Liver (tissue), 9 donors: ENCODE data around the gene FZD1. TPM values are rescaled to one million over a fixed set of nuclear protein-coding genes. Genes with fewer than 3 reads are reported as not detected.

ENCODE experiments used
- DNase-seq: peaks from one replicate; pipeline ENCODE4 v3.0.0-alpha.2; 2017; ENCODE audit warnings: low spot score
- H3K27ac ChIP-seq, 2 donors: one replicate each; pipeline ENCODE4 v1.7.0; 2013; ENCODE audit warnings: inconsistent platforms in 2 of 2, low read length in 2 of 2, control low read depth in 1 of 2, low read depth in 1 of 2, mild to moderate bottlenecking in 1 of 2
- H3K27me3 ChIP-seq, 4 donors: one replicate each; pipeline versions ENCODE4 v1.6.1 to v1.7.0; 2013; ENCODE audit warnings: low read length in 3 of 4, inconsistent platforms in 1 of 4, mild to moderate bottlenecking in 1 of 4, moderate library complexity in 1 of 4; ENCODE audit not compliant: control insufficient read depth in 4 of 4, insufficient read depth in 4 of 4
- H3K36me3 ChIP-seq, 4 donors: one replicate each; pipeline versions ENCODE4 v1.6.1 to v1.7.0; 2013; ENCODE audit warnings: low read length in 3 of 4, mild to moderate bottlenecking in 3 of 4, low read depth in 1 of 4, moderate library complexity in 1 of 4; ENCODE audit not compliant: control insufficient read depth in 4 of 4, insufficient read depth in 3 of 4
- H3K4me1 ChIP-seq, 4 donors: one replicate each; pipeline versions ENCODE4 v1.6.1 to v1.7.0; 2013; ENCODE audit warnings: low read length in 3 of 4, mild to moderate bottlenecking in 3 of 4, moderate library complexity in 1 of 4; ENCODE audit not compliant: control insufficient read depth in 4 of 4, insufficient read depth in 4 of 4
- H3K4me3 ChIP-seq, 3 donors: one replicate each; pipeline versions ENCODE4 v1.6.1 to v1.7.0; 2013; ENCODE audit warnings: low read length in 3 of 3, control low read depth in 1 of 3, low read depth in 1 of 3, mild to moderate bottlenecking in 1 of 3
- H3K9ac ChIP-seq, 2 donors: one replicate each; pipeline ENCODE4 v1.7.0; 2013; ENCODE audit warnings: low read length in 2 of 2, mild to moderate bottlenecking in 2 of 2, moderate library complexity in 2 of 2, control low read depth in 1 of 2, low read depth in 1 of 2
- H3K9me3 ChIP-seq, 4 donors: one replicate each; pipeline versions ENCODE4 v1.6.1 to v1.7.0; 2013; ENCODE audit warnings: low read length in 3 of 4; ENCODE audit not compliant: control insufficient read depth in 4 of 4
- EGR1 ChIP-seq, 2 donors: IDR thresholded peaks; 2 replicates each; pipeline ENCODE4 v1.6.1; 2016 to 2018; ENCODE audit warnings: antibody characterized with exemption in 2 of 2, low read depth in 2 of 2
- FOXA1 ChIP-seq: IDR thresholded peaks from 2 replicates; pipeline ENCODE4 v1.6.1; 2016; ENCODE audit warnings: antibody characterized with exemption
- FOXA2 ChIP-seq: IDR thresholded peaks from 2 replicates; pipeline ENCODE4 v1.6.1; 2016; ENCODE audit warnings: antibody characterized with exemption
- GABPA ChIP-seq, 2 donors: IDR thresholded peaks in 1 of 2; conservative IDR thresholded peaks in 1 of 2; 2 replicates each; pipeline ENCODE4 v1.6.1; 2016; ENCODE audit warnings: antibody characterized with exemption in 2 of 2, mild to moderate bottlenecking in 1 of 2, moderate library complexity in 1 of 2
- HNF4A ChIP-seq, 2 donors: conservative IDR thresholded peaks; 2 replicates each; pipeline ENCODE4 v1.6.1; 2016; ENCODE audit warnings: antibody characterized with exemption in 2 of 2, mild to moderate bottlenecking in 2 of 2
- HNF4G ChIP-seq: IDR thresholded peaks from 2 replicates; pipeline ENCODE4 v1.6.1; 2016; ENCODE audit warnings: antibody characterized with exemption
- JUND ChIP-seq, 2 donors: IDR thresholded peaks; 2 replicates each; pipeline ENCODE4 v1.6.1; 2016; ENCODE audit warnings: antibody characterized with exemption in 2 of 2
- NR2F2 ChIP-seq: IDR thresholded peaks from 2 replicates; pipeline ENCODE4 v1.6.1; 2016; ENCODE audit warnings: antibody characterized with exemption
- RAD21 ChIP-seq, 2 donors: IDR thresholded peaks; 2 replicates each; pipeline ENCODE4 v1.6.1; 2016; ENCODE audit warnings: antibody characterized with exemption in 2 of 2, mild to moderate bottlenecking in 2 of 2
- RXRA ChIP-seq, 2 donors: IDR thresholded peaks; 2 replicates each; pipeline ENCODE4 v1.6.1; 2017 to 2018; ENCODE audit warnings: antibody characterized with exemption in 2 of 2, mild to moderate bottlenecking in 1 of 2
- SP1 ChIP-seq: IDR thresholded peaks from 2 replicates; pipeline ENCODE4 v1.6.1; 2018; ENCODE audit warnings: antibody characterized with exemption, mild to moderate bottlenecking
- TAF1 ChIP-seq: conservative IDR thresholded peaks from 2 replicates; pipeline ENCODE4 v1.6.1; 2016; ENCODE audit warnings: antibody characterized with exemption, mild to moderate bottlenecking
- YY1 ChIP-seq: IDR thresholded peaks from 2 replicates; pipeline ENCODE4 v1.6.1; 2016; ENCODE audit warnings: antibody characterized with exemption, mild to moderate bottlenecking
- WGBS: extraction: QIAGEN DNeasy Blood & Tissue Kit; methylation state at CpG from one replicate; pipeline ENCODE4 v1.1.7; 2013; 5-methylcytosine and 5-hydroxymethylcytosine counted together
- polyA plus RNA-seq, 2 donors: library from polyadenylated mRNA; stranded (reverse) in 1 of 2; unstranded in 1 of 2; fragments of 200-250 nt in 1 of 2; fragments of >200 nt in 1 of 2; fragmentation: Nextera tagmentation in 1 of 2; extraction: Ambion mirVana in 1 of 2; gene quantifications; one replicate each; pipeline versions ENCODE4 v1.2.1 to v1.2.3, GENCODE V29; 2013 to 2015
- total RNA-seq, 2 donors: library from RNA; depleted of rRNA; stranded (reverse); fragments of >200 nt; gene quantifications; one replicate each; pipeline ENCODE4 v1.2.3, GENCODE V29; 2014
- TF ChIP-seq, protein P1 (sequence below): IDR thresholded peaks from 2 replicates; pipeline ENCODE4 v1.6.1; 2016; ENCODE audit warnings: antibody characterized with exemption, mild to moderate bottlenecking
- TF ChIP-seq, protein P2 (sequence below): IDR thresholded peaks from 2 replicates; pipeline ENCODE4 v1.6.1; 2016; ENCODE audit warnings: antibody characterized with exemption
- TF ChIP-seq, protein P3 (sequence below): IDR thresholded peaks from 2 replicates; pipeline ENCODE4 v1.6.1; 2016; ENCODE audit warnings: antibody characterized with exemption
- TF ChIP-seq, protein P4 (sequence below): fragments of 150-350 bp; IDR thresholded peaks from 2 replicates; pipeline ENCODE4 v1.5.1; 2017; ENCODE audit warnings: improper control_type of control experiment, low read depth, low read length; ENCODE audit not compliant: missing input control
- donor health status: healthy.
- donor health status: healthy.
- donor health status: healthy.
- donor health status: healthy.
- donor health status: healthy.

The FZD1 gene
- total and polyA plus RNA-seq, 4 donors = 0.68 to 3.8 (median 2.6) TPM

DNA sequence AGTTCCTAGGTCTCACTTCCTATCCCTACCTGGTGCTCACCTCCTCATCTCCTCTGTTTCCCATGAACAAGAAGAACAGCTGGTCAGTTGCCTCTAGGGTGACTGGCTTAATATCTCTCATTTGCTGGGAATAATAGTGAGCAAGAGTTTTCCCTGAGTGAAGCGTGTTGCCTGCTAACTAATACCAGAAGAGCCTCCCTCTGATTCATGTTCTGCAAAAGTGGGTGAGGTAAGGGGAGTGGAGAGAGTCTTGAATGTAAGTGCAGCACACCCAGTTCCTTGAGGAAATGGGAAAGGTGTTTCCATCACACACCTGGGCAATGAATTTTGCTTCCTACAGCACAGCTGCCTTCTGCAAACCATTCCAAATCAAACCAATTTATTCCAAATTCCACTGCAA, 29.6 kb downstream of the FZD1 start:
- no peaks in the 10 kb centered on the region for H3K4me1 ChIP-seq
- no peaks in the 10 kb centered on the region for H3K27me3 ChIP-seq
- no peak overlapping the region for H3K9ac ChIP-seq
- H3K4me3 ChIP-seq = no peak overlapping the region
- WGBS = 84% methylated on average over 1 of the region's 1 CpG
- no peaks in the 10 kb centered on the region for H3K36me3 ChIP-seq
- H3K27ac ChIP-seq = no peak overlapping the region
- TF ChIP-seq RAD21 (IDR thresholded peaks at IDR 0.05) (no peak), TAF1 (no peak), SP1 (no peak), FOXA1 (no peak), HNF4G (no peak), YY1 (no peak), GABPA (IDR thresholded peaks at IDR 0.05 in 1 of 2, conservative IDR thresholded peaks at IDR 0.05 in 1 of 2) (no peak), JUND (IDR thresholded peaks at IDR 0.05) (no peak), NR2F2 (no peak), FOXA2 (no peak), HNF4A (conservative IDR thresholded peaks at IDR 0.05) (no peak), EGR1 (IDR thresholded peaks at IDR 0.05; ENCODE audit: low read depth in 2 of 2) (no peak)
- TF ChIP-seq, protein P1, sequence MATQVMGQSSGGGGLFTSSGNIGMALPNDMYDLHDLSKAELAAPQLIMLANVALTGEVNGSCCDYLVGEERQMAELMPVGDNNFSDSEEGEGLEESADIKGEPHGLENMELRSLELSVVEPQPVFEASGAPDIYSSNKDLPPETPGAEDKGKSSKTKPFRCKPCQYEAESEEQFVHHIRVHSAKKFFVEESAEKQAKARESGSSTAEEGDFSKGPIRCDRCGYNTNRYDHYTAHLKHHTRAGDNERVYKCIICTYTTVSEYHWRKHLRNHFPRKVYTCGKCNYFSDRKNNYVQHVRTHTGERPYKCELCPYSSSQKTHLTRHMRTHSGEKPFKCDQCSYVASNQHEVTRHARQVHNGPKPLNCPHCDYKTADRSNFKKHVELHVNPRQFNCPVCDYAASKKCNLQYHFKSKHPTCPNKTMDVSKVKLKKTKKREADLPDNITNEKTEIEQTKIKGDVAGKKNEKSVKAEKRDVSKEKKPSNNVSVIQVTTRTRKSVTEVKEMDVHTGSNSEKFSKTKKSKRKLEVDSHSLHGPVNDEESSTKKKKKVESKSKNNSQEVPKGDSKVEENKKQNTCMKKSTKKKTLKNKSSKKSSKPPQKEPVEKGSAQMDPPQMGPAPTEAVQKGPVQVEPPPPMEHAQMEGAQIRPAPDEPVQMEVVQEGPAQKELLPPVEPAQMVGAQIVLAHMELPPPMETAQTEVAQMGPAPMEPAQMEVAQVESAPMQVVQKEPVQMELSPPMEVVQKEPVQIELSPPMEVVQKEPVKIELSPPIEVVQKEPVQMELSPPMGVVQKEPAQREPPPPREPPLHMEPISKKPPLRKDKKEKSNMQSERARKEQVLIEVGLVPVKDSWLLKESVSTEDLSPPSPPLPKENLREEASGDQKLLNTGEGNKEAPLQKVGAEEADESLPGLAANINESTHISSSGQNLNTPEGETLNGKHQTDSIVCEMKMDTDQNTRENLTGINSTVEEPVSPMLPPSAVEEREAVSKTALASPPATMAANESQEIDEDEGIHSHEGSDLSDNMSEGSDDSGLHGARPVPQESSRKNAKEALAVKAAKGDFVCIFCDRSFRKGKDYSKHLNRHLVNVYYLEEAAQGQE = no peak
- TF ChIP-seq, protein P2, sequence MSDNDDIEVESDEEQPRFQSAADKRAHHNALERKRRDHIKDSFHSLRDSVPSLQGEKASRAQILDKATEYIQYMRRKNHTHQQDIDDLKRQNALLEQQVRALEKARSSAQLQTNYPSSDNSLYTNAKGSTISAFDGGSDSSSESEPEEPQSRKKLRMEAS = no peak
- TF ChIP-seq, protein P3, sequence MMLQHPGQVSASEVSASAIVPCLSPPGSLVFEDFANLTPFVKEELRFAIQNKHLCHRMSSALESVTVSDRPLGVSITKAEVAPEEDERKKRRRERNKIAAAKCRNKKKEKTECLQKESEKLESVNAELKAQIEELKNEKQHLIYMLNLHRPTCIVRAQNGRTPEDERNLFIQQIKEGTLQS = no peak
- TF ChIP-seq, protein P4, sequence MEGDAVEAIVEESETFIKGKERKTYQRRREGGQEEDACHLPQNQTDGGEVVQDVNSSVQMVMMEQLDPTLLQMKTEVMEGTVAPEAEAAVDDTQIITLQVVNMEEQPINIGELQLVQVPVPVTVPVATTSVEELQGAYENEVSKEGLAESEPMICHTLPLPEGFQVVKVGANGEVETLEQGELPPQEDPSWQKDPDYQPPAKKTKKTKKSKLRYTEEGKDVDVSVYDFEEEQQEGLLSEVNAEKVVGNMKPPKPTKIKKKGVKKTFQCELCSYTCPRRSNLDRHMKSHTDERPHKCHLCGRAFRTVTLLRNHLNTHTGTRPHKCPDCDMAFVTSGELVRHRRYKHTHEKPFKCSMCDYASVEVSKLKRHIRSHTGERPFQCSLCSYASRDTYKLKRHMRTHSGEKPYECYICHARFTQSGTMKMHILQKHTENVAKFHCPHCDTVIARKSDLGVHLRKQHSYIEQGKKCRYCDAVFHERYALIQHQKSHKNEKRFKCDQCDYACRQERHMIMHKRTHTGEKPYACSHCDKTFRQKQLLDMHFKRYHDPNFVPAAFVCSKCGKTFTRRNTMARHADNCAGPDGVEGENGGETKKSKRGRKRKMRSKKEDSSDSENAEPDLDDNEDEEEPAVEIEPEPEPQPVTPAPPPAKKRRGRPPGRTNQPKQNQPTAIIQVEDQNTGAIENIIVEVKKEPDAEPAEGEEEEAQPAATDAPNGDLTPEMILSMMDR = no peak
- no peaks in the 10 kb centered on the region for H3K9me3 ChIP-seq
- DNase-seq = no peak

DNA sequence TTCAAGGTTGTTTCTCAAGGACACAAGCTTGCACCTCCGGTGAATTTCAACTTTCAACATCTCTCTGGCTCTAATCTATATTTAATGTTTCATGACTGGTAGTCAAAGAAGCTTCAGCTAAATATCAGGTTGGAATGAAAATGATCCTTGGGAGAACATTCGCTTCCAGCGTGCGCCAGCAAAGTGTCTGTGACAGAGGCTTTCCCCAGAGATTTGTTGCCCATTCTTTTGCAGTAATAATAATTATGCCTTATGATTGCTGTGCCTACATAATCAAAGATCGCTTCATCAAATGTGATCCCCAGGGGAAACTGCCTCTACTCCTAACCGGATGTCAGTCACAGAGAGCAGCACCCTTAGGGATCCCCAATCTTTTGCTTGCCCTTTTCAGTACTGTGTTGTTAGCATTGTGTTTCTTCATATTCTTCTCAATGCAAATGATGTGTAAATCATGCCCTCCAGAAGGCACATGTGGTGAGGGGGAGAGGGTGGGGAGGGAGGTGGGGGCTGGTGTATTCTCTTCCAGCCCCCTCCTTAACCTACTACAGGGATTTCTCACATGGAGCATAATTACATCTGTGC, 30.5 kb downstream of the FZD1 start:
- TF ChIP-seq RXRA (IDR thresholded peaks at IDR 0.05) = no peak
- TF ChIP-seq JUND (IDR thresholded peaks at IDR 0.05) = no peak
- TF ChIP-seq YY1 = no peak
- TF ChIP-seq HNF4A (conservative IDR thresholded peaks at IDR 0.05) = no peak
- no peak for TF ChIP-seq SP1
- TF ChIP-seq, protein P1 = no peak
- TF ChIP-seq, protein P2 = no peak
- WGBS = 83% methylated on average over 6 of the region's 6 CpGs
- no peaks in the 10 kb centered on the region for H3K9me3 ChIP-seq
- H3K27me3 ChIP-seq = no peaks in the 10 kb centered on the region
- no peak for DNase-seq
- no peaks in the 10 kb centered on the region for H3K4me1 ChIP-seq
- no peak overlapping the region for H3K9ac ChIP-seq
- no peak overlapping the region for H3K27ac ChIP-seq
- H3K36me3 ChIP-seq = no peaks in the 10 kb centered on the region
- no peak overlapping the region for H3K4me3 ChIP-seq
